Measurements from ENCODE around the gene ZNF74.

ZNF74 gene

GRCh38 chr22:20435436-20436306 lies 41.7 kb downstream of the ZNF74 start:
- Histone ChIP-seq H2AFZ (ENCODE audit: low read depth) (no peak overlapping the region), H3K36me3 (ENCODE audit: insufficient read depth) (no peaks in the 10 kb centered on the region), H3K4me2 (no peak overlapping the region), H3K4me1 (ENCODE audit: low read depth, poor library complexity, severe bottlenecking) (no peaks in the 10 kb centered on the region), H3K27me3 (ENCODE audit: insufficient read depth, low read depth) (peaks cover 7% of the 10 kb centered on the region; the same call in 1 of the 2 replicates), H4K20me1 (ENCODE audit: insufficient read depth) (no peaks in the 10 kb centered on the region), H3K9ac (no peak overlapping the region), H3K27ac (no peak overlapping the region), H3K4me3 (IDR thresholded peaks at IDR 0.05; ENCODE audit: insufficient read depth, low read depth, low read length) (no peak overlapping the region), H3K79me2 (ENCODE audit: insufficient read depth, low read depth) (no peaks in the 10 kb centered on the region)
- TF ChIP-seq, protein P1, sequence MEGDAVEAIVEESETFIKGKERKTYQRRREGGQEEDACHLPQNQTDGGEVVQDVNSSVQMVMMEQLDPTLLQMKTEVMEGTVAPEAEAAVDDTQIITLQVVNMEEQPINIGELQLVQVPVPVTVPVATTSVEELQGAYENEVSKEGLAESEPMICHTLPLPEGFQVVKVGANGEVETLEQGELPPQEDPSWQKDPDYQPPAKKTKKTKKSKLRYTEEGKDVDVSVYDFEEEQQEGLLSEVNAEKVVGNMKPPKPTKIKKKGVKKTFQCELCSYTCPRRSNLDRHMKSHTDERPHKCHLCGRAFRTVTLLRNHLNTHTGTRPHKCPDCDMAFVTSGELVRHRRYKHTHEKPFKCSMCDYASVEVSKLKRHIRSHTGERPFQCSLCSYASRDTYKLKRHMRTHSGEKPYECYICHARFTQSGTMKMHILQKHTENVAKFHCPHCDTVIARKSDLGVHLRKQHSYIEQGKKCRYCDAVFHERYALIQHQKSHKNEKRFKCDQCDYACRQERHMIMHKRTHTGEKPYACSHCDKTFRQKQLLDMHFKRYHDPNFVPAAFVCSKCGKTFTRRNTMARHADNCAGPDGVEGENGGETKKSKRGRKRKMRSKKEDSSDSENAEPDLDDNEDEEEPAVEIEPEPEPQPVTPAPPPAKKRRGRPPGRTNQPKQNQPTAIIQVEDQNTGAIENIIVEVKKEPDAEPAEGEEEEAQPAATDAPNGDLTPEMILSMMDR (conservative IDR thresholded peaks at IDR 0.05; ENCODE audit: low read depth, low read length) = no peak

DNA sequence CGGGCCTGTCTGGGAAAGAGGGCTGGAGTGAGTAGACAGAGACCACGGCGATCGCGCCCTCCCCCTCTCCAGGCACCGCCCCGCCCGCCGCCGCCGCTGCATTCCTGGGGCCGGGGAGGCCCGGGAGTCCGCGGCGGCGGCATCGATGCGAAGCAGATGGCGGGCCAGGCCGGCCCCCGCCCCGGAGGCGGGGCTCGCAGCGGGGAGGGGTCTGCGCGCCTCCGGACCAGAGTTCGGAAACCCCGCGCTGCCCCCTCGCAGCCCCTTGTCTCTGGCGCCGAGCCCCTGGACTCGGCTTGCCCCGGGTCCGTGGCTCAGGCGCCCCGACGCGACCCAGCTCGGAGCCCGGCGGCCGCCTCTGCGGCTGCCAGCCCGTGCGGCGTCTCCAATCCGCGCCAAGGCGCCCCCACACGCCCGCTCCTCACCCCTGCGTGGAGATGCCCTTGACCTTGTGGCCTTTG lies 42.4 kb downstream of the ZNF74 start:
- Histone ChIP-seq H3K27me3 (ENCODE audit: insufficient read depth, low read depth) (peaks cover 7% of the 10 kb centered on the region; the same call in 1 of the 2 replicates), H3K4me3 (IDR thresholded peaks at IDR 0.05; ENCODE audit: insufficient read depth, low read depth, low read length) (no peak overlapping the region), H3K9ac (no peak overlapping the region), H4K20me1 (ENCODE audit: insufficient read depth) (no peaks in the 10 kb centered on the region), H3K4me1 (ENCODE audit: low read depth, poor library complexity, severe bottlenecking) (no peaks in the 10 kb centered on the region), H3K27ac (no peak overlapping the region), H3K4me2 (no peak overlapping the region), H3K36me3 (ENCODE audit: insufficient read depth) (no peaks in the 10 kb centered on the region), H3K79me2 (ENCODE audit: insufficient read depth, low read depth) (no peaks in the 10 kb centered on the region), H2AFZ (ENCODE audit: low read depth) (no peak overlapping the region)
- TF ChIP-seq, protein P1 (conservative IDR thresholded peaks at IDR 0.05; ENCODE audit: low read depth, low read length) = no peak

GRCh38 chr22:20436768-20437612 lies 43.0 kb downstream of the ZNF74 start:
- Histone ChIP-seq H3K4me3 (IDR thresholded peaks at IDR 0.05; ENCODE audit: insufficient read depth, low read depth, low read length) (no peak overlapping the region), H3K9ac (no peak overlapping the region), H3K4me1 (ENCODE audit: low read depth, poor library complexity, severe bottlenecking) (no peaks in the 10 kb centered on the region), H3K36me3 (ENCODE audit: insufficient read depth) (no peaks in the 10 kb centered on the region), H3K79me2 (ENCODE audit: insufficient read depth, low read depth) (no peaks in the 10 kb centered on the region), H3K27me3 (ENCODE audit: insufficient read depth, low read depth) (peaks cover 7% of the 10 kb centered on the region; the same call in 1 of the 2 replicates), H2AFZ (ENCODE audit: low read depth) (no peak overlapping the region), H4K20me1 (ENCODE audit: insufficient read depth) (no peaks in the 10 kb centered on the region), H3K4me2 (no peak overlapping the region), H3K27ac (no peak overlapping the region)
- TF ChIP-seq, protein P1 (conservative IDR thresholded peaks at IDR 0.05; ENCODE audit: low read depth, low read length) = no peak

- Histone ChIP-seq H4K20me1 (ENCODE audit: insufficient read depth) (no peaks in the 10 kb centered on the region), H3K4me1 (ENCODE audit: low read depth, poor library complexity, severe bottlenecking) (no peaks in the 10 kb centered on the region), H3K27me3 (ENCODE audit: insufficient read depth, low read depth) (peaks cover 7% of the 10 kb centered on the region; the same call in 1 of the 2 replicates), H3K27ac (no peak within 1 kb of the TSS), H3K79me2 (ENCODE audit: insufficient read depth, low read depth) (no peaks in the 10 kb centered on the region), H2AFZ (ENCODE audit: low read depth) (no peak within 1 kb of the TSS), H3K9ac (no peak within 1 kb of the TSS), H3K4me2 (no peak within 1 kb of the TSS), H3K4me3 (IDR thresholded peaks at IDR 0.05; ENCODE audit: insufficient read depth, low read depth, low read length) (no peak within 1 kb of the TSS), H3K36me3 (ENCODE audit: insufficient read depth) (no peaks in the 10 kb centered on the region)
- TF ChIP-seq, protein P1 (conservative IDR thresholded peaks at IDR 0.05; ENCODE audit: low read depth, low read length) = no peak
Measured at GRCh38 chr22:20437613-20438426, 43.9 kb downstream of the ZNF74 start, which contains the start of gene SCARF2. TSS of gene SCARF2 (minus strand) at chr22:20437825. CDS start at chr22:20437754, 71 bp downstream.
